Measurements from ENCODE around the gene KIRREL3.

DNA sequence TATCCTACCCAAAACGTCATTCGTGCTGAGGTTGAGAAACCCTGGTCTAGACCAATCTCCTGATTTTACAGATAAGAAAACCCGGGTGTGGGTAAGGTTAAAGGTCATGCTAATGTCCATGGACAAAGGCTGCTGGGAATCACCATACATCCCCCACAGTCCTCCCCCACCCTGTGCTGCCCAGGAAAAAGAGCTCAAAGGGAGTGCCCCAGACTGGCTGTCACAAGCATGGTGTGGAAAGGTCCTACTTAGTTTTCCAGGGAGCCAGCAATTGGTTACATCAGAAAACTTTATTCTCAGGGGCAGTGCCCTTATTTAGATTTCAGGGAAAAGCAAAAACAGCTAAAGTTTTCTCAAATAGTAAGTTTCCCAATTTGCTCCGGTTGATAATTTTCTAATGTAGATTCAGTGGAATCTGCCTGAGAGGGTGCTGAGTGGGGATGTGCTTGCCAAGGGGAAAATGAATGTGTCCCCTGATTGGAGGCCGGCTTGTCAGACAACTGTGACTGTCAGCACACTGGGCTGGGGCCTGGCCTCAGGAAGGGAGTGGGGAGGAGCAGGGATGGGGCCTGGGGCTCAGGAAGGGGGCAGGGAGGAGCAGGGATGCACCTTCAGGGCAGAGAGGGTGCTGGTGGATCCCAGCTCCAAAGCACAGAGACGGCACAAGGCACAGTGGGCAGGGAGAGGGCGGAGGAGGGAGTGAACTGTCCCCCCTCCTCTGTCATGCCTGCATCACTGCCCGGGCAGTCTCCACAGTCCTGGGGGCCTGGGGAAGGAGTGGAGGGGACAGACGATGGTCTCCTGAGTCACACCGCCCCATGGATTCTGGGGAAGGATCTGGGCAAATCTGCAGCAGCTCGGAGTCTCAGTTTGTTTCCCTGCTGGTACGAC lies 263.6 kb downstream of the KIRREL3 start:
- no peak for TF ChIP-seq POLR2AphosphoS5 (IDR thresholded peaks at IDR 0.05; ENCODE audit: low read depth, low read length)
- TF ChIP-seq POLR2A (IDR thresholded peaks at IDR 0.05; ENCODE audit: low read depth, low read length): no peak
- no peak for TF ChIP-seq POU2F2 (IDR thresholded peaks at IDR 0.05; ENCODE audit: low read depth, low read length)
